Measurements from ENCODE around the gene ZNF829. TPM values are rescaled to one million over a fixed set of nuclear protein-coding genes. Genes with fewer than 3 reads are reported as not detected.

ZNF829 gene
- total RNA-seq, 1 experiment from 2014 or later: not detected

DNA sequence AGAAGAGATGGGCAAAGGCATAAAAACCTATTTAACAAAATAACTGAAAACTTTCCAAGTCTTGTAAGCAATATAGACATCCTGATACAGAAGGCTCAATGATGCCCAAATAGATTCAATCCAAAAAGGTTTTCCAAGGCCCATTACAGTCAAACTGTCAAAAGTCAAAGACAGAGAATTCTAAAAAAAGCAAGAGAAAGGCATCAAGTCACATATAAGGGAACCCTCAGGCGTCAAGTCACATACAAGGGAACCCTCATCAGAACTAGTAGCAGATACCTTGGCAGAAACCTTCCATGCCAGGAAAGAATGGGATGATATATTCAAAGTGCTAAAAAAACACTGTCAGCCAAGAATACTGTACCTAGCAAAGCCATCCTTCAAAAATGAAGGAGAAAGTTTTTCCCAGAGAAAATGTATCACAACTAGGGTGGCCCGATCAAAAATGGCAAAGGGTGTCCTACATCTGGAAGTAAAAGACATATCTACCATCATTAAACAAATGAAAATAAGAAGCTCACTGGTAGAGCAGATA, 21.2 kb downstream of the ZNF829 start:
- CTCF ChIA-PET: no interaction called here
- Mint-ChIP-seq H3K9me3 (ENCODE audit: unreplicated experiment) (peaks cover 82% of the 10 kb centered on the region), H3K4me1 (ENCODE audit: low read depth, unreplicated experiment) (no peaks in the 10 kb centered on the region), H3K4me3 (ENCODE audit: unreplicated experiment) (no peak overlapping the region), H3K36me3 (ENCODE audit: insufficient read depth, unreplicated experiment) (peaks cover 6% of the 10 kb centered on the region), H3K27ac (ENCODE audit: unreplicated experiment) (no peak overlapping the region), H3K27me3 (ENCODE audit: insufficient read depth, unreplicated experiment) (no peaks in the 10 kb centered on the region)
- no peaks in the 10 kb centered on the region for H3K27me3 ChIP-seq (replicated peaks; ENCODE audit: control insufficient read depth, insufficient read depth, low read length)
- POLR2A ChIA-PET: no interaction called here
- H3K4me3 ChIP-seq (ENCODE audit: low read depth, low read length): no peak overlapping the region
- BruUV-seq (replicated peaks): no TSS peak
- peaks cover 63% of the 10 kb centered on the region for H3K9me3 ChIP-seq
- no peak for DNase-seq
- TF ChIP-seq, protein P1, sequence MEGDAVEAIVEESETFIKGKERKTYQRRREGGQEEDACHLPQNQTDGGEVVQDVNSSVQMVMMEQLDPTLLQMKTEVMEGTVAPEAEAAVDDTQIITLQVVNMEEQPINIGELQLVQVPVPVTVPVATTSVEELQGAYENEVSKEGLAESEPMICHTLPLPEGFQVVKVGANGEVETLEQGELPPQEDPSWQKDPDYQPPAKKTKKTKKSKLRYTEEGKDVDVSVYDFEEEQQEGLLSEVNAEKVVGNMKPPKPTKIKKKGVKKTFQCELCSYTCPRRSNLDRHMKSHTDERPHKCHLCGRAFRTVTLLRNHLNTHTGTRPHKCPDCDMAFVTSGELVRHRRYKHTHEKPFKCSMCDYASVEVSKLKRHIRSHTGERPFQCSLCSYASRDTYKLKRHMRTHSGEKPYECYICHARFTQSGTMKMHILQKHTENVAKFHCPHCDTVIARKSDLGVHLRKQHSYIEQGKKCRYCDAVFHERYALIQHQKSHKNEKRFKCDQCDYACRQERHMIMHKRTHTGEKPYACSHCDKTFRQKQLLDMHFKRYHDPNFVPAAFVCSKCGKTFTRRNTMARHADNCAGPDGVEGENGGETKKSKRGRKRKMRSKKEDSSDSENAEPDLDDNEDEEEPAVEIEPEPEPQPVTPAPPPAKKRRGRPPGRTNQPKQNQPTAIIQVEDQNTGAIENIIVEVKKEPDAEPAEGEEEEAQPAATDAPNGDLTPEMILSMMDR (IDR thresholded peaks at IDR 0.05; ENCODE audit: insufficient read depth in 1 of 2, low read depth in 1 of 2, low read length in 1 of 2, severe bottlenecking in 1 of 2, unreplicated experiment in 1 of 2): no peak
- intact Hi-C loops (cut with micrococcal nuclease; ENCODE audit: unreplicated experiment): no loop called here
- no peaks in the 10 kb centered on the region for H3K4me1 ChIP-seq
- H3K36me3 ChIP-seq (ENCODE audit: control insufficient read depth, insufficient read depth, low read length): no peaks in the 10 kb centered on the region

DNA sequence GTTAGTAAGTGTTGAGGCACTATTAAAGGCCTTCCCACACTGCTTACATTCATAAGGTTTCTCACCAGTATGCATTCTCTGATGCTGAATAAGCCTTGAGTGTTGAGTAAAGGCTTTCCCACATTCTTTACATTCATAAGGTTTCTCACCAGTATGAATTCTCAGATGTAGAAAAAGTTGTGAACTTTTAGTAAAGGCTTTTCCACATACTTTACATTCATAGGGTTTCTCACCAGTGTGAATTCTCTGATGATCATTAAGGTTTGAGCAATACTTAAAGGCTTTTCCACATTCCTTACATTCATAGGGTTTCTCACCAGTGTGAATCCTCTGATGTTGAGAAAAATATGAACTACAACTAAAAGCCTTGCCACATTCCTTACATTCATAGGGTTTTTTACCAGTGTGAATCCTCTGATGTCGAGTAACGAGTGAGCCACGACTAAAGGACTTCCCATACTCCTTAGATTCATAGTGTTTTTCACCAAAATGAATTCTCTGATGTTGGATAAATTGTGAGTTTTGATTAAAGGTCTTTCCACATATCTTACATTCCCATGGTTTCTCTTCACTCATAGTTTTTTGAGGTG, 24.2 kb downstream of the ZNF829 start:
- BruUV-seq (replicated peaks): no TSS peak
- CTCF ChIA-PET: no interaction called here
- Mint-ChIP-seq H3K4me1 (ENCODE audit: low read depth, unreplicated experiment) (no peaks in the 10 kb centered on the region), H3K9me3 (ENCODE audit: unreplicated experiment) (peaks cover 79% of the 10 kb centered on the region), H3K36me3 (ENCODE audit: insufficient read depth, unreplicated experiment) (peaks cover 6% of the 10 kb centered on the region), H3K4me3 (ENCODE audit: unreplicated experiment) (no peak overlapping the region), H3K27me3 (ENCODE audit: insufficient read depth, unreplicated experiment) (no peaks in the 10 kb centered on the region), H3K27ac (ENCODE audit: unreplicated experiment) (no peak overlapping the region)
- DNase-seq: no peak
- peaks cover 71% of the 10 kb centered on the region for H3K9me3 ChIP-seq
- no peaks in the 10 kb centered on the region for H3K36me3 ChIP-seq (ENCODE audit: control insufficient read depth, insufficient read depth, low read length)
- H3K4me1 ChIP-seq: no peaks in the 10 kb centered on the region
- TF ChIP-seq, protein P1 (IDR thresholded peaks at IDR 0.05; ENCODE audit: insufficient read depth in 1 of 2, low read depth in 1 of 2, low read length in 1 of 2, severe bottlenecking in 1 of 2, unreplicated experiment in 1 of 2): no peak
- intact Hi-C loops (cut with micrococcal nuclease; ENCODE audit: unreplicated experiment): no loop called here
- H3K27me3 ChIP-seq (replicated peaks; ENCODE audit: control insufficient read depth, insufficient read depth, low read length): no peaks in the 10 kb centered on the region
- H3K4me3 ChIP-seq (ENCODE audit: low read depth, low read length): no peak overlapping the region
- POLR2A ChIA-PET: no interaction called here

DNA sequence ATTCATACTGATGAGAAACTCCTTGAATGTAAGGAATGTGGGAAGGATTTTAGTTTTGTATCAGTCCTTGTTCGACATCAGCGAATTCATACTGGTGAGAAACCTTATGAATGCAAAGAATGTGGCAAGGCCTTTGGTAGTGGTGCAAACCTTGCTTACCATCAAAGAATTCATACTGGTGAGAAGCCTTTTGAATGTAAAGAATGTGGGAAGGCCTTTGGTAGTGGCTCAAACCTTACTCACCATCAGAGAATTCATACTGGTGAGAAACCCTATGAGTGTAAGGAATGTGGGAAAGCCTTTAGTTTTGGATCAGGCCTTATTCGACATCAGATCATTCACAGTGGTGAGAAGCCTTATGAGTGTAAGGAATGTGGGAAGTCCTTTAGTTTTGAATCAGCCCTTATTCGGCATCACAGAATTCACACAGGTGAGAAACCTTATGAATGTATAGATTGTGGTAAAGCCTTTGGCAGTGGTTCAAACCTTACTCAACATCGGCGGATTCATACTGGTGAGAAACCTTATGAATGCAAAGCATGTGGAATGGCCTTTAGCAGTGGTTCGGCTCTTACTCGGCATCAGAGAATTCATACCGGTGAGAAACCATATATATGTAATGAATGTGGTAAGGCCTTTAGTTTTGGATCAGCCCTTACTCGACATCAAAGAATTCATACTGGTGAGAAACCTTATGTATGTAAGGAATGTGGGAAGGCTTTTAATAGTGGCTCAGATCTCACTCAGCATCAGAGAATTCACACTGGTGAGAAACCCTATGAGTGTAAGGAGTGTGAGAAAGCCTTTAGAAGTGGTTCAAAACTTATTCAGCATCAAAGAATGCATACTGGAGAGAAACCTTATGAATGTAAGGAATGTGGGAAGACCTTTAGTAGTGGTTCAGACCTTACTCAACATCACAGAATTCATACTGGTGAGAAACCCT, 38.8 kb downstream of the ZNF829 start:
- CTCF ChIA-PET: no interaction called here
- Histone ChIP-seq H3K36me3 (ENCODE audit: control insufficient read depth, insufficient read depth, low read length) (no peaks in the 10 kb centered on the region), H3K9me3 (peaks cover 59% of the 10 kb centered on the region), H3K4me3 (ENCODE audit: low read depth, low read length) (no peak overlapping the region), H3K4me1 (no peaks in the 10 kb centered on the region), H3K27me3 (replicated peaks; ENCODE audit: control insufficient read depth, insufficient read depth, low read length) (no peaks in the 10 kb centered on the region)
- TF ChIP-seq, protein P1 (IDR thresholded peaks at IDR 0.05; ENCODE audit: insufficient read depth in 1 of 2, low read depth in 1 of 2, low read length in 1 of 2, severe bottlenecking in 1 of 2, unreplicated experiment in 1 of 2): no peak
- Mint-ChIP-seq H3K27me3 (ENCODE audit: insufficient read depth, unreplicated experiment) (no peaks in the 10 kb centered on the region), H3K36me3 (ENCODE audit: insufficient read depth, unreplicated experiment) (no peaks in the 10 kb centered on the region), H3K4me1 (ENCODE audit: low read depth, unreplicated experiment) (no peaks in the 10 kb centered on the region), H3K4me3 (ENCODE audit: unreplicated experiment) (no peak overlapping the region), H3K27ac (ENCODE audit: unreplicated experiment) (no peak overlapping the region), H3K9me3 (ENCODE audit: unreplicated experiment) (peaks cover 54% of the 10 kb centered on the region)
- intact Hi-C loops (cut with micrococcal nuclease; ENCODE audit: unreplicated experiment): no loop called here
- POLR2A ChIA-PET: no interaction called here
- no peak for DNase-seq
- BruUV-seq (replicated peaks): no TSS peak

Measured in Caco-2 (cell line).